ENCODE data around the gene R3HDM1. TPM values are rescaled to one million over a fixed set of nuclear protein-coding genes. Genes with fewer than 3 reads are reported as not detected.

The R3HDM1 gene
- total and polyA plus RNA-seq, 12 donors: 9.4 to 42.7 (median 20.9) TPM

DNA sequence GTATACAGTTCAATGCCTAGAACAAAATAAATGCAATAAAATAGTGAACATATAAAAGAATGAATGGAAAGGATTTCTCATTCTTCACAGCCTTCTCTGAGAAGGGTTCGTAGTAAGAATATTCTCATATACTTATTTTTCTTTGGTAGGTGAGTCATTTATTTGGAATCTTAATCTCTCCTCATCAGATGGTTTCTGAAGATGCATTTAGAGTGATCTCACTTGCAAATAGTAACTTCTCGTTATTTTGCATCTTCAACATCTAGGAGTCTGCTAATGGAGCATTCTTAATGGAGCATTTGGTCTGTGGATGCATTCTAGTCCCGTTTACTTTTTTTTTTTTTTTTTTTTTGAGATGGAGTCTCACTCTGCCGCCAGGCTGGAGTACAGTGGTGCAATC lies 214.3 kb downstream of the R3HDM1 start:
- Histone ChIP-seq H3K9me3 (replicated peaks in 1 of 3) (no peaks in the 10 kb centered on the region), H3K4me3 (no peak overlapping the region), H3K27ac (no peak overlapping the region), H3K36me3 (replicated peaks in 1 of 2) (peaks cover 0 to 26% of the 10 kb centered on the region in 2 donors), H3K4me1 (replicated peaks in 1 of 2) (peaks cover 5 to 31% of the 10 kb centered on the region in 2 donors), H3K27me3 (no peaks in the 10 kb centered on the region)
- TF ChIP-seq, protein P1, sequence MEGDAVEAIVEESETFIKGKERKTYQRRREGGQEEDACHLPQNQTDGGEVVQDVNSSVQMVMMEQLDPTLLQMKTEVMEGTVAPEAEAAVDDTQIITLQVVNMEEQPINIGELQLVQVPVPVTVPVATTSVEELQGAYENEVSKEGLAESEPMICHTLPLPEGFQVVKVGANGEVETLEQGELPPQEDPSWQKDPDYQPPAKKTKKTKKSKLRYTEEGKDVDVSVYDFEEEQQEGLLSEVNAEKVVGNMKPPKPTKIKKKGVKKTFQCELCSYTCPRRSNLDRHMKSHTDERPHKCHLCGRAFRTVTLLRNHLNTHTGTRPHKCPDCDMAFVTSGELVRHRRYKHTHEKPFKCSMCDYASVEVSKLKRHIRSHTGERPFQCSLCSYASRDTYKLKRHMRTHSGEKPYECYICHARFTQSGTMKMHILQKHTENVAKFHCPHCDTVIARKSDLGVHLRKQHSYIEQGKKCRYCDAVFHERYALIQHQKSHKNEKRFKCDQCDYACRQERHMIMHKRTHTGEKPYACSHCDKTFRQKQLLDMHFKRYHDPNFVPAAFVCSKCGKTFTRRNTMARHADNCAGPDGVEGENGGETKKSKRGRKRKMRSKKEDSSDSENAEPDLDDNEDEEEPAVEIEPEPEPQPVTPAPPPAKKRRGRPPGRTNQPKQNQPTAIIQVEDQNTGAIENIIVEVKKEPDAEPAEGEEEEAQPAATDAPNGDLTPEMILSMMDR (IDR thresholded peaks at IDR 0.05): no peak
- no peak for TF ChIP-seq POLR2A (IDR thresholded peaks at IDR 0.05)
- intact Hi-C loops (cut with DNase I): no loop called here
- DNase-seq: no peak
- 71 to 79% (median 77%) methylated on average over 4 of the region's 4 CpGs for WGBS, 4 donors

DNA sequence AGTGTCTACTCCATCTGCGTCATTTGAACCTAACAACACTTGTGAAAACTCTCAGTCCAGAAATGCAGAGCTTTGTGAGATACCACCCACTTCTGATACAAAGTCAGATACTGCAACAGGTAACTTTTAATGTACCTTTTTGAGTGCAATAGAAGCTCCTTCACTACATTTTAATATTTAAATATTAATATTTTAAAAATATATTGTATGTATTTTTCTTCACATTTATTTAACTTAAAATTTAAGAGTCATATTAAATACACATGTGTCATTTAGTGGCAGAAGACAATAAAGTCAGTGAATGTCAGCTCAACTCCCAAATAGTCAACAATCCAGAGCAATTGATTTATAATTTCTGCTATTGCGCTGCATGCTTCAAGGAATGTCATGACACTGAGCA lies 224.3 kb downstream of the R3HDM1 start:
- WGBS, 4 donors: 92 to 99% (median 97%) methylated on average over 2 of the region's 2 CpGs
- H3K27ac ChIP-seq: no peak overlapping the region
- DNase-seq: no peak
- intact Hi-C loops (cut with DNase I): no loop called here
- peaks cover 0 to 75% of the 10 kb centered on the region in 2 donors for H3K36me3 ChIP-seq (replicated peaks in 1 of 2)
- H3K4me3 ChIP-seq: no peak overlapping the region
- no peaks in the 10 kb centered on the region for H3K27me3 ChIP-seq
- TF ChIP-seq, protein P1 (IDR thresholded peaks at IDR 0.05): no peak
- TF ChIP-seq POLR2A (IDR thresholded peaks at IDR 0.05): no peak
- peaks cover 0 to 16% (median 5%) of the 10 kb centered on the region in 3 donors for H3K9me3 ChIP-seq (replicated peaks in 1 of 3)
- H3K4me1 ChIP-seq (replicated peaks in 1 of 2): no peaks in the 10 kb centered on the region

DNA sequence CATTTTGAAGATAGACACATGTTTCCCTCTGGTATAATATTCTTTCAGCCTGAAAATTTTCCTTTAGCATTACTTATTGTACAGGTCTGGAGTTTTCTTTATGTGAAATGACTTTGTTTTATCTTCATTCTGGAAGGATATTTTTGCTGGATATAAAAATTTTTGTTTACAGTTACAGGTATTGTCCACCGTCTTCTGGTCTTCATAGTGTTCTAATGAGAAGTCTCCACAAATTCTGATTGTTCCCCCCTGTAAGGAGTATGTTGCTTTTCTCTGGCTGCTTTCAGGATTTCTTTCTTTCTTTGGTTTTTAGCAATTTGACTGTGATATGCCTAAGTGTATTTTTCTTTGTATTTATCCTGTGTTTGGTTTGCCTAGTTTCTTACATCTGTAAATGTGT lies 225.4 kb downstream of the R3HDM1 start:
- no peak for TF ChIP-seq POLR2A (IDR thresholded peaks at IDR 0.05)
- TF ChIP-seq, protein P1 (IDR thresholded peaks at IDR 0.05): no peak
- intact Hi-C loops (cut with DNase I): no loop called here
- no peaks in the 10 kb centered on the region for H3K27me3 ChIP-seq
- H3K27ac ChIP-seq: no peak overlapping the region
- DNase-seq: no peak
- H3K36me3 ChIP-seq (replicated peaks in 1 of 2): peaks cover 0 to 79% of the 10 kb centered on the region in 2 donors
- H3K9me3 ChIP-seq (replicated peaks in 1 of 3): peaks cover 0 to 16% (median 5%) of the 10 kb centered on the region in 3 donors
- no peak overlapping the region for H3K4me3 ChIP-seq
- no peaks in the 10 kb centered on the region for H3K4me1 ChIP-seq (replicated peaks in 1 of 2)
- WGBS, 4 donors: 94 to 100% (median 95%) methylated on average over 1 of the region's 1 CpG

DNA sequence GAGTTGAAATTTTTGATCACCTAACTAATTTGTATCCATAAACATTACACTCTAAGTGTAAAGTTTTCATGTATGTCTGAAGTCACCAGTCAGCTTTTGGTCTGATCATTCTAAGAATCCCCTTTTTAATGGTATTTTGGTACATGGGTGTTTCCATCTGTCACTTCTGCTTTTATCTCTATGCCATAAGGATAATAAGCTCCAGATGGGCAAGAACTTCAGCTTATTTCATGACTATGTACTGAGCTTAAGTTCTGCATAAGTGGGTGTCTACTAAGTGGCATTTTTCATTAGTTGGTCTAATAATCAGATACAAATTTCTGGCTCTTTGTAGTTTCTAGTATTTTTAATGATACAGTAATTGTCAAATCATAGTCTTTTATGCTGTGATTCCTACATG lies 230.7 kb downstream of the R3HDM1 start:
- Histone ChIP-seq H3K9me3 (replicated peaks in 1 of 3) (peaks cover 0 to 5% (median 4%) of the 10 kb centered on the region in 3 donors), H3K4me3 (no peak overlapping the region), H3K36me3 (replicated peaks in 1 of 2) (peaks cover 0 to 87% of the 10 kb centered on the region in 2 donors), H3K27ac (no peak overlapping the region), H3K4me1 (replicated peaks in 1 of 2) (peaks cover 0 to 9% of the 10 kb centered on the region in 2 donors), H3K27me3 (no peaks in the 10 kb centered on the region)
- no peak for DNase-seq
- TF ChIP-seq POLR2A (IDR thresholded peaks at IDR 0.05): no peak
- TF ChIP-seq, protein P1 (IDR thresholded peaks at IDR 0.05): no peak
- intact Hi-C loops (cut with DNase I): no loop called here
